Astrocyte of the cerebellum (primary cell): ENCODE data around the gene DNAJC1.

Experiments
- DNase-seq: peaks from one replicate; pipeline ENCODE4 v3.0.0-alpha.2; 2011; ENCODE audit warnings: low read depth
- H3K4me3 ChIP-seq: 2 replicates; pipeline ENCODE4 v1.5.1; 2011; ENCODE audit warnings: mild to moderate bottlenecking, low read depth, low read length, moderate library complexity
- in situ Hi-C: cut with HindIII; loops from 2 replicates; pipeline ENCODE4 v1.10.0; 2017; ENCODE audit warnings: low sequenced_read_pairs
- TF ChIP-seq, protein P1 (sequence below): IDR thresholded peaks from 2 replicates; pipeline ENCODE4 v1.5.1; 2012; ENCODE audit warnings: low read length, low read depth, moderate library complexity, mild to moderate bottlenecking; ENCODE audit errors: missing control alignments

The DNAJC1 gene

DNA sequence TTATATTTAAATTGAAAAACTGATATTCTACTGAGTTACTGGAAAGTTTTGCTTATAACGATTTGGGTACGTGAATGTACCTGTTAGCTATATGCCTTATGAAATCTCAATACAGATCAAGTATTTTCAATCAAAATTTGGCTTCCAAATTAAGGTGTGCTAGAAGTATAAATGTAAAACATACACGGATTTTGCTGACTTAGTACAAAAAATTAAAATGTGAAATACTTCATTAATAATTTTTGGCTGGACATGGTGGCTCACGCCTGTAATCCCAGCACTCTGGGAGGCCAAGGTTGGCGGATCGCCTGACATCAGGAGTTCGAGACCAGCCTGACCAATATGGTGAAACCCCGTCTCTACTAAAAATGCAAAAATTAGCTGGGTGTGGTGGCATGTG is 11.7 kb downstream of the DNAJC1 start:
- H3K4me3 ChIP-seq = no peak overlapping the region
- TF ChIP-seq, protein P1, sequence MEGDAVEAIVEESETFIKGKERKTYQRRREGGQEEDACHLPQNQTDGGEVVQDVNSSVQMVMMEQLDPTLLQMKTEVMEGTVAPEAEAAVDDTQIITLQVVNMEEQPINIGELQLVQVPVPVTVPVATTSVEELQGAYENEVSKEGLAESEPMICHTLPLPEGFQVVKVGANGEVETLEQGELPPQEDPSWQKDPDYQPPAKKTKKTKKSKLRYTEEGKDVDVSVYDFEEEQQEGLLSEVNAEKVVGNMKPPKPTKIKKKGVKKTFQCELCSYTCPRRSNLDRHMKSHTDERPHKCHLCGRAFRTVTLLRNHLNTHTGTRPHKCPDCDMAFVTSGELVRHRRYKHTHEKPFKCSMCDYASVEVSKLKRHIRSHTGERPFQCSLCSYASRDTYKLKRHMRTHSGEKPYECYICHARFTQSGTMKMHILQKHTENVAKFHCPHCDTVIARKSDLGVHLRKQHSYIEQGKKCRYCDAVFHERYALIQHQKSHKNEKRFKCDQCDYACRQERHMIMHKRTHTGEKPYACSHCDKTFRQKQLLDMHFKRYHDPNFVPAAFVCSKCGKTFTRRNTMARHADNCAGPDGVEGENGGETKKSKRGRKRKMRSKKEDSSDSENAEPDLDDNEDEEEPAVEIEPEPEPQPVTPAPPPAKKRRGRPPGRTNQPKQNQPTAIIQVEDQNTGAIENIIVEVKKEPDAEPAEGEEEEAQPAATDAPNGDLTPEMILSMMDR = no peak
- in situ Hi-C loops = loop anchor here (25.0 kb wide), 1 partner anchor 996 kb away; no protein-coding TSS in a partner anchor
- DNase-seq = no peak

- DNase-seq = no peak
- TF ChIP-seq, protein P1 = no peak
- no peak overlapping the region for H3K4me3 ChIP-seq
- in situ Hi-C loops = loop anchor here (25.0 kb wide), 1 partner anchor 997 kb away; no protein-coding TSS in a partner anchor
Measured at GRCh38 chr10:21990449-21990848, 13.1 kb downstream of the DNAJC1 start.

- in situ Hi-C loops = loop anchor here (25.0 kb wide), 1 partner anchor 998 kb away; no protein-coding TSS in a partner anchor
- DNase-seq = peak; percentile 64
- TF ChIP-seq, protein P1 = peak; percentile 68
- H3K4me3 ChIP-seq = no peak overlapping the region
Measured at GRCh38 chr10:21989453-21990154, 13.9 kb downstream of the DNAJC1 start.

- no peak overlapping the region for H3K4me3 ChIP-seq
- in situ Hi-C loops = loop anchor here (25.0 kb wide), 1 partner anchor 1002 kb away; no protein-coding TSS in a partner anchor
- DNase-seq = peak; percentile 94
- TF ChIP-seq, protein P1 = no peak
Measured at GRCh38 chr10:21985541-21985940, 18.0 kb downstream of the DNAJC1 start.

GRCh38 chr10:21981118-21981517 is 22.4 kb downstream of the DNAJC1 start:
- TF ChIP-seq, protein P1 = no peak

GRCh38 chr10:21980691-21981090 is 22.8 kb downstream of the DNAJC1 start:
- TF ChIP-seq, protein P1 = no peak
- no peak overlapping the region for H3K4me3 ChIP-seq
- no peak for DNase-seq
- in situ Hi-C loops = loop anchor here (25.0 kb wide), 1 partner anchor 1007 kb away; no protein-coding TSS in a partner anchor

More at GRCh38 chr10:21981118-21981517, 22.4 kb downstream of the DNAJC1 start:
- DNase-seq = no peak
- in situ Hi-C loops = loop anchor here (25.0 kb wide), 1 partner anchor 1006 kb away; no protein-coding TSS in a partner anchor
- no peak overlapping the region for H3K4me3 ChIP-seq
